Panc1 (cell line): Measurements from ENCODE around the gene CNPY2. TPM values are rescaled to one million over a fixed set of nuclear protein-coding genes. Genes with fewer than 3 reads are reported as not detected.
A peak's percentile ranks its signal among the peaks of the same experiment; 100 is the strongest.

Experiments used
- ATAC-seq: fragments of 200-7000 bp; cut with Tn5 transposase; 2 replicates; pipeline ENCODE4 v1.9.1; 2020; ENCODE audit warnings: mild to moderate bottlenecking, moderate library complexity
- BruUV-seq: library from RNA; stranded (reverse); fragments of 400-500 nt; replicated peaks from 2 replicates; lab custom pipeline; 2021; lab: Mats Ljungman, UMichigan
- CTCF ChIA-PET: fragments of 300-600 bp; sonication (Branson Sonifier 250); formaldehyde crosslinking; loops from one replicate; lab custom pipeline; 2022; ENCODE audit warnings: antibody characterized with exemption; lab: Charles Lee
- POLR2A ChIA-PET: fragments of 300-600 bp; sonication (Branson Sonifier 250); formaldehyde crosslinking; loops from one replicate; lab custom pipeline; 2022; ENCODE audit warnings: antibody characterized with exemption; lab: Charles Lee
- DNase-seq: peaks from one replicate; pipeline ENCODE4 v3.0.0-alpha.2; 2010; ENCODE audit warnings: low read depth, low spot score
- H3K27ac ChIP-seq: 2 replicates; pipeline ENCODE4 v1.5.1; 2011; ENCODE audit warnings: mild to moderate bottlenecking, low read length, inconsistent platforms
- H3K27me3 ChIP-seq: fragments of 200-500 bp; sonication (Bioruptor generic); 2 replicates; pipeline ENCODE4 v1.6.0; 2014; ENCODE audit warnings: low read length, inconsistent platforms; ENCODE audit not compliant: control insufficient read depth, insufficient read depth
- H3K36me3 ChIP-seq: fragments of 200-500 bp; sonication (Bioruptor generic); 2 replicates; pipeline ENCODE4 v1.5.1; 2014; ENCODE audit warnings: inconsistent platforms, mild to moderate bottlenecking, low read length, moderate library complexity; ENCODE audit not compliant: control insufficient read depth, insufficient read depth
- H3K4me1 ChIP-seq: 2 replicates; pipeline ENCODE4 v1.5.1; 2011; ENCODE audit warnings: inconsistent platforms, mild to moderate bottlenecking, low read length, moderate library complexity; ENCODE audit not compliant: control insufficient read depth, insufficient read depth
- H3K4me3 ChIP-seq, 2 experiments: 2 replicates each; pipeline ENCODE4 v1.5.1; 2011 to 2012; ENCODE audit warnings: low read depth in 2 of 2, low read length in 2 of 2, mild to moderate bottlenecking in 2 of 2, inconsistent platforms in 1 of 2, moderate library complexity in 1 of 2
- H3K9me3 ChIP-seq: fragments of 200-500 bp; sonication (Bioruptor generic); 2 replicates; pipeline ENCODE4 v1.5.1; 2014; ENCODE audit warnings: low read depth, mild to moderate bottlenecking, inconsistent platforms, low read length, moderate library complexity; ENCODE audit not compliant: control insufficient read depth, insufficient read depth
- CTCF ChIP-seq: fragments of 450-650 bp; IDR thresholded peaks from 2 replicates; pipeline ENCODE4 v1.5.1; 2017; ENCODE audit warnings: mild to moderate bottlenecking
- POLR2AphosphoS5 ChIP-seq: IDR thresholded peaks from 2 replicates; pipeline ENCODE4 v1.6.1; 2012; ENCODE audit warnings: mild to moderate bottlenecking, low read depth, low read length, moderate library complexity
- REST ChIP-seq, 2 experiments: IDR thresholded peaks; 2 replicates each; pipeline ENCODE4 v1.6.1; 2011 to 2012; ENCODE audit warnings: low read depth in 2 of 2, control low read depth in 1 of 2, low read length in 1 of 2, mild to moderate bottlenecking in 1 of 2, moderate library complexity in 1 of 2; ENCODE audit not compliant: insufficient read depth in 1 of 2
- SIN3A ChIP-seq: IDR thresholded peaks from 2 replicates; pipeline ENCODE4 v1.6.1; 2012; ENCODE audit warnings: low read depth, mild to moderate bottlenecking, low read length, moderate library complexity, borderline replicate concordance; ENCODE audit not compliant: insufficient read depth
- TCF7L2 ChIP-seq: IDR thresholded peaks from 2 replicates; pipeline ENCODE4 v1.6.1; 2011; ENCODE audit warnings: mild to moderate bottlenecking, low read depth, low read length, inconsistent platforms
- in situ Hi-C: cut with HindIII; loops from 2 replicates; pipeline ENCODE4 v1.10.0; 2016; ENCODE audit warnings: low sequenced_read_pairs, low pct_unique_long_range_greater_than_20kb
- intact Hi-C: fragments of 100-400 bp; cut with micrococcal nuclease; formaldehyde crosslinking; loops from one replicate; pipeline ENCODE4 v1.10.0; 2022; ENCODE audit not compliant: unreplicated experiment
- total RNA-seq: library from RNA; stranded (reverse); gene quantifications from one replicate; pipeline ENCODE4 v1.2.1, GENCODE V29; 2021; ENCODE audit not compliant: unreplicated experiment

The CNPY2 gene
- total RNA-seq, 1 experiment from 2014 or later, result 115 TPM

GRCh38 chr12:56361487-56362129 lies 45.8 kb upstream of the CNPY2 start:
- no peaks in the 10 kb centered on the region for H3K9me3 ChIP-seq
- H3K4me1 ChIP-seq, result peaks cover 8% of the 10 kb centered on the region
- H3K27me3 ChIP-seq, result no peaks in the 10 kb centered on the region
- no peak for ATAC-seq
- CTCF ChIA-PET, result no interaction called here
- POLR2A ChIA-PET, result interaction anchor here (0.6 kb wide), 1 partner anchor 23 kb away, joined by 3 read pairs; the partner anchor contains the start of gene IL23A
- DNase-seq, result no peak
- TF ChIP-seq CTCF, result no peak
- no peak for TF ChIP-seq TCF7L2
- no peak overlapping the region for H3K27ac ChIP-seq
- peak overlapping the region in 1 of 2 experiments; percentile 87; a peak in 1 of 4 replicates for H3K4me3 ChIP-seq
- H3K36me3 ChIP-seq, result no peaks in the 10 kb centered on the region; the same call in 1 of the 2 replicates
- no TSS peak for BruUV-seq
- in situ Hi-C loops, result no loop called here
- intact Hi-C loops, result loop anchor here (10.0 kb wide), 1 partner anchor 103 kb away; the partner anchor contains the start of gene SPRYD4

GRCh38 chr12:56359851-56360767 lies 44.3 kb upstream of the CNPY2 start, which contains the start of gene STAT2:
STAT2 (minus strand) TSS chr12:56360107; CDS start chr12:56356571, 3,536 bp downstream.
- POLR2A ChIA-PET, result interaction anchor here (0.6 to 1.1 kb wide), 6 partner anchors 8 to 196 kb away, joined by 3 to 8 read pairs (median 4); no protein-coding TSS in a partner anchor
- Histone ChIP-seq H3K4me3 (peak within 1 kb of the TSS; percentile 87 to 95), H3K27me3 (no peaks in the 10 kb centered on the region), H3K36me3 (no peaks in the 10 kb centered on the region; the same call in 1 of the 2 replicates), H3K4me1 (peaks cover 8% of the 10 kb centered on the region), H3K27ac (peak within 1 kb of the TSS; percentile 96), H3K9me3 (no peaks in the 10 kb centered on the region)
- DNase-seq, result peak; percentile 99
- intact Hi-C loops (loop anchor here (10.0 kb wide), 1 partner anchor 105 kb away; the partner anchor contains the start of gene SPRYD4), in situ Hi-C loops (no loop called here)
- TF ChIP-seq SIN3A, result 0 out of 2 replicates have a peak, but pooled peaks have one; percentile 22
- peak; percentile 73 for TF ChIP-seq POLR2AphosphoS5
- TF ChIP-seq CTCF, result no peak
- TF ChIP-seq TCF7L2, result no peak
- no peak; a peak in 1 of 4 replicates for TF ChIP-seq REST (IDR thresholded peaks at IDR 0.05; ENCODE audit: insufficient read depth in 1 of 2, low read depth in 2 of 2, low read length in 1 of 2)
- CTCF ChIA-PET, result interaction anchor here (0.5 to 0.9 kb wide), 2 partner anchors 15 to 213 kb away, joined by 5 to 6 read pairs; no protein-coding TSS in a partner anchor
- ATAC-seq, result peak; percentile 99
- no TSS peak for BruUV-seq
